CD4-positive, alpha-beta T cell treated with Interleukin-15 for 4 hours (primary cell): ENCODE data around the gene PLGLB1.
"Not testable (repeated sequence)": the region's sequence is repeated elsewhere in the genome, so short reads cannot be mapped to it uniquely, and the experiment has no call there.

Experiments
- DNase-seq: peaks from one replicate; pipeline ENCODE4 v3.0.0-alpha.2; 2020; ENCODE audit warnings: low spot score

Gene PLGLB1

GRCh38 chr2:87021744-87022143 lies at the start of gene PLGLB1:
Gene PLGLB1 (minus strand): TSS chr2:87021844. CDS start chr2:87021783, 61 bp downstream.
- DNase-seq = not testable (repeated sequence)

- not testable (repeated sequence) for DNase-seq
Observed at GRCh38 chr2:87064305-87064704, 42.7 kb upstream of the PLGLB1 start.

GRCh38 chr2:87063431-87063830 lies 41.8 kb upstream of the PLGLB1 start:
- not testable (repeated sequence) for DNase-seq

- not testable (repeated sequence) for DNase-seq
Observed at GRCh38 chr2:87061519-87061918, 39.9 kb upstream of the PLGLB1 start.

GRCh38 chr2:87057606-87058005 lies 36.0 kb upstream of the PLGLB1 start:
- not testable (repeated sequence) for DNase-seq

- not testable (repeated sequence) for DNase-seq
Observed at GRCh38 chr2:87056843-87057242, 35.2 kb upstream of the PLGLB1 start.

- not testable (repeated sequence) for DNase-seq
Observed at GRCh38 chr2:87056435-87056834, 34.8 kb upstream of the PLGLB1 start.

GRCh38 chr2:87054375-87054774 lies 32.7 kb upstream of the PLGLB1 start:
- not testable (repeated sequence) for DNase-seq

GRCh38 chr2:87041321-87041978 lies 19.8 kb upstream of the PLGLB1 start:
- peak; percentile 51 for DNase-seq

GRCh38 chr2:87028607-87029006 lies 7.0 kb upstream of the PLGLB1 start:
- DNase-seq = not testable (repeated sequence)

- not testable (repeated sequence) for DNase-seq
Observed at GRCh38 chr2:87026816-87027215, 5.2 kb upstream of the PLGLB1 start.

- not testable (repeated sequence) for DNase-seq
Observed at GRCh38 chr2:87025927-87026326, 4.3 kb upstream of the PLGLB1 start.

GRCh38 chr2:87023988-87024615 lies 2.5 kb upstream of the PLGLB1 start:
- DNase-seq = not testable (repeated sequence)

GRCh38 chr2:87021043-87021442 lies 601 bp downstream of the PLGLB1 start:
- not testable (repeated sequence) for DNase-seq

GRCh38 chr2:87019053-87019452 lies 2.6 kb downstream of the PLGLB1 start:
- DNase-seq = not testable (repeated sequence)

GRCh38 chr2:87014489-87015169 lies 7.0 kb downstream of the PLGLB1 start:
- not testable (repeated sequence) for DNase-seq

- not testable (repeated sequence) for DNase-seq
Observed at GRCh38 chr2:87004398-87004797, 17.2 kb downstream of the PLGLB1 start.
